Endothelial cell of umbilical vein (primary cell): ENCODE results near the gene TNFAIP8.

ENCODE experiments used
- EZH2 ChIP-seq: IDR thresholded peaks from 2 replicates; pipeline ENCODE4 v1.6.1; 2012; ENCODE audit warnings: borderline replicate concordance, low read depth, mild to moderate bottlenecking, moderate library complexity, low read length, inconsistent platforms; ENCODE audit not compliant: severe bottlenecking
- FOS ChIP-seq: IDR thresholded peaks from 2 replicates; pipeline ENCODE4 v1.6.1; 2011; ENCODE audit warnings: mild to moderate bottlenecking, low read length, moderate library complexity, borderline replicate concordance; ENCODE audit not compliant: insufficient read depth
- GATA2 ChIP-seq: IDR thresholded peaks from 2 replicates; pipeline ENCODE4 v1.7.0; 2011; ENCODE audit warnings: low read depth, mild to moderate bottlenecking, moderate library complexity, mixed read lengths, low read length; ENCODE audit not compliant: insufficient read length, insufficient read depth
- JUN ChIP-seq: IDR thresholded peaks from 2 replicates; pipeline ENCODE4 v1.6.1; 2011; ENCODE audit warnings: borderline replicate concordance, low read depth; ENCODE audit not compliant: insufficient read length, insufficient read depth
- POLR2A ChIP-seq: IDR thresholded peaks from 2 replicates; pipeline ENCODE4 v1.6.1; 2012; ENCODE audit warnings: low read depth, mild to moderate bottlenecking, control low read depth, low read length
- TF ChIP-seq, protein P1 (sequence below), 2 donors: IDR thresholded peaks; 1 replicate in 1 of 2; 2 replicates in 1 of 2; pipeline ENCODE4 v1.5.1; 2011; ENCODE audit warnings: low read length in 2 of 2, mild to moderate bottlenecking in 2 of 2, moderate library complexity in 2 of 2, control low read depth in 1 of 2, inconsistent platforms in 1 of 2, low read depth in 1 of 2; ENCODE audit not compliant: insufficient read depth in 1 of 2; ENCODE audit errors: extremely low read depth in 1 of 2
- TF ChIP-seq, protein P2 (sequence below): IDR thresholded peaks from 2 replicates; pipeline ENCODE4 v1.6.1; 2011; ENCODE audit not compliant: insufficient read depth, insufficient read length

DNA sequence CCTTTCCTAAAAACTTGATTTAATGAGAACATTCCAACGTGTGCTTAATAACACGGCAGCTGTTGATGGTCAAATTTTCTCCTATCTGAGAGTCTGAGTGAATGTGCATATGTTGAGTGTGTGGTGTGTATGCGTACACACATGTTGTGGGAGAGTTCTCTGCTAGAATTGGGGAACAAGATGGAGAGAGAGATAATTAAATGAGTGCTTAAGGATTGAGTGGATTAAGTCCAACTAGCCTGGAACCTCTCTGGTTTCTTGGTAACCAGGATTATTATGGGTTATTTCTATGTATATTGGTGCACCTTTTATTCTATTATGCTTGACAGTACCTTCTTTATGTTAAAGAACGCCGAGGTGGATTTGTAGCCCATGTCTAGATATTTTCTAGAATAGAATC is 36.4 kb upstream of the TNFAIP8 start:
- TF ChIP-seq, protein P1, sequence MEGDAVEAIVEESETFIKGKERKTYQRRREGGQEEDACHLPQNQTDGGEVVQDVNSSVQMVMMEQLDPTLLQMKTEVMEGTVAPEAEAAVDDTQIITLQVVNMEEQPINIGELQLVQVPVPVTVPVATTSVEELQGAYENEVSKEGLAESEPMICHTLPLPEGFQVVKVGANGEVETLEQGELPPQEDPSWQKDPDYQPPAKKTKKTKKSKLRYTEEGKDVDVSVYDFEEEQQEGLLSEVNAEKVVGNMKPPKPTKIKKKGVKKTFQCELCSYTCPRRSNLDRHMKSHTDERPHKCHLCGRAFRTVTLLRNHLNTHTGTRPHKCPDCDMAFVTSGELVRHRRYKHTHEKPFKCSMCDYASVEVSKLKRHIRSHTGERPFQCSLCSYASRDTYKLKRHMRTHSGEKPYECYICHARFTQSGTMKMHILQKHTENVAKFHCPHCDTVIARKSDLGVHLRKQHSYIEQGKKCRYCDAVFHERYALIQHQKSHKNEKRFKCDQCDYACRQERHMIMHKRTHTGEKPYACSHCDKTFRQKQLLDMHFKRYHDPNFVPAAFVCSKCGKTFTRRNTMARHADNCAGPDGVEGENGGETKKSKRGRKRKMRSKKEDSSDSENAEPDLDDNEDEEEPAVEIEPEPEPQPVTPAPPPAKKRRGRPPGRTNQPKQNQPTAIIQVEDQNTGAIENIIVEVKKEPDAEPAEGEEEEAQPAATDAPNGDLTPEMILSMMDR (IDR thresholded peaks at IDR 0.05; ENCODE audit: extremely low read depth in 1 of 2, insufficient read depth in 1 of 2, low read depth in 1 of 2, low read length in 2 of 2): no peak
- TF ChIP-seq FOS (no peak), EZH2 (no peak), GATA2 (no peak), POLR2A (no peak), JUN (no peak)
- TF ChIP-seq, protein P2, sequence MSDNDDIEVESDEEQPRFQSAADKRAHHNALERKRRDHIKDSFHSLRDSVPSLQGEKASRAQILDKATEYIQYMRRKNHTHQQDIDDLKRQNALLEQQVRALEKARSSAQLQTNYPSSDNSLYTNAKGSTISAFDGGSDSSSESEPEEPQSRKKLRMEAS: no peak
